GM21619 (cell line): ENCODE results near the gene NFE2.

Experiments
- ATAC-seq: cut with Tn5 transposase; IDR thresholded peaks from one replicate; pipeline ENCODE4 v1.9.1; 2021; ENCODE audit not compliant: unreplicated experiment

The NFE2 gene

GRCh38 chr12:54253240-54253639 lies 47.6 kb downstream of the NFE2 start:
- ATAC-seq, result no peak

DNA sequence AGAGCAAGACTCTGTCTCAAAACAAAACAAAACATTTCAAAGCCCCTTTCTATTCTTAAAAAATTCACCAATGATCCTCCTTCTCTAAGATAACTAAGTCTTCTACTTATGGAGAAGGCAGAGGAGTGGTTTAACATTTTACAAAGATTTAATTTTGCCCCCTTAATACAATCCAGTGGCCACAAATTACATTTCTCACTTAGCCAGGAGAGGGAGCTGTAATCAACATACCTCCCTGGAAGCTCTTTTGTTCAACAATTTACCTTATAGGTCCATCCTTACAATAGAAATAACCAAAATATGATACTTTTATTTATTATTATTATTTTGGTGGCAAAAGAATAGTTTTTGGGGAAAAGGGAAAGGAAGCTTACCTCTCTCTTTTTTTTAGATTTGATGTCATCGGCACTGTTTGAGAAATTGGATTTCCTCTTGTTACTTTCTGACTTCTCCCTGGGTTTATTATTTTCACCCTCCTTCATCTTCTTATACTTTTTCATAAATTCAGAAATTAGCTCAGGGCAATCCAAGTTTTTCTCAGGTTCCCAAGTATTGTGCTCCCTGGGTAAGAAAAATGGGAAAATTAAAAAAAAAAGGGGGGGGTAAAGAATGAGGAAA lies 49.0 kb downstream of the NFE2 start:
- no peak for ATAC-seq

GRCh38 chr12:54249489-54249888 lies 51.3 kb downstream of the NFE2 start:
- ATAC-seq, result no peak

GRCh38 chr12:54246011-54246641 lies 54.7 kb downstream of the NFE2 start:
- ATAC-seq, result no peak
